K562 (cell line): ENCODE measurements around the gene HAGHL. TPM values are rescaled to one million over a fixed set of nuclear protein-coding genes. Genes with fewer than 3 reads are reported as not detected.

Source experiments
- ASH1L ChIP-seq: fragments of 450-650 bp; IDR thresholded peaks from 2 replicates; pipeline ENCODE4 v1.6.1; 2018; ENCODE audit warnings: borderline replicate concordance, mild to moderate bottlenecking, low read depth; ENCODE audit not compliant: partially characterized antibody
- CEBPZ ChIP-seq: fragments of 150-350 bp; IDR thresholded peaks from 2 replicates; pipeline ENCODE4 v1.6.1; 2014; ENCODE audit warnings: low read depth, mild to moderate bottlenecking, low read length, borderline replicate concordance
- L3MBTL2 ChIP-seq: fragments of 450-650 bp; IDR thresholded peaks from 2 replicates; pipeline ENCODE4 v1.6.1; 2016; ENCODE audit warnings: mild to moderate bottlenecking, moderate library complexity
- THAP7 ChIP-seq: fragments of 250-450 bp; sonication (Bioruptor Pico); IDR thresholded peaks from 2 replicates; pipeline ENCODE4 v1.5.0; 2021
- ZNF445 ChIP-seq: fragments of 250-450 bp; sonication (Bioruptor Pico); IDR thresholded peaks from 2 replicates; pipeline ENCODE4 v1.4.0; 2020; ENCODE audit warnings: low read depth, mild to moderate bottlenecking, moderate library complexity
- polyA plus RNA-seq, 8 experiments: library from polyadenylated mRNA; depleted of rRNA in 4 of 8; stranded (reverse) in 5 of 8; unstranded in 3 of 8; fragments of >200 nt; fragmentation: Nextera tagmentation in 2 of 8; fragmentation: Illumina TruSeq in 1 of 8; extraction: Ambion mirVana in 2 of 8; extraction: Trizol in 1 of 8; gene quantifications; 2 replicates each; pipeline versions ENCODE4 v1.2.1 to v1.2.3, GENCODE V29; 2011 to 2014; ENCODE audit warnings: inconsistent platforms in 1 of 8, missing spikeins in 1 of 8
- total RNA-seq, 7 experiments: library from RNA; depleted of rRNA in 6 of 7; stranded (reverse); fragments of >200 nt in 6 of 7; fragmentation: Illumina TruSeq in 2 of 7; extraction: Trizol in 2 of 7; gene quantifications; 2 replicates each; pipeline versions ENCODE4 v1.2.1 to v1.2.3, GENCODE V29; 2011 to 2021; ENCODE audit warnings: low replicate concordance in 1 of 7

The HAGHL gene
- total and polyA plus RNA-seq, 9 of the 15 experiments (the other 6 are each of a cell fraction or from before 2014, with no cell fraction given) = 0.31 to 83.4 (median 20.7) TPM

DNA sequence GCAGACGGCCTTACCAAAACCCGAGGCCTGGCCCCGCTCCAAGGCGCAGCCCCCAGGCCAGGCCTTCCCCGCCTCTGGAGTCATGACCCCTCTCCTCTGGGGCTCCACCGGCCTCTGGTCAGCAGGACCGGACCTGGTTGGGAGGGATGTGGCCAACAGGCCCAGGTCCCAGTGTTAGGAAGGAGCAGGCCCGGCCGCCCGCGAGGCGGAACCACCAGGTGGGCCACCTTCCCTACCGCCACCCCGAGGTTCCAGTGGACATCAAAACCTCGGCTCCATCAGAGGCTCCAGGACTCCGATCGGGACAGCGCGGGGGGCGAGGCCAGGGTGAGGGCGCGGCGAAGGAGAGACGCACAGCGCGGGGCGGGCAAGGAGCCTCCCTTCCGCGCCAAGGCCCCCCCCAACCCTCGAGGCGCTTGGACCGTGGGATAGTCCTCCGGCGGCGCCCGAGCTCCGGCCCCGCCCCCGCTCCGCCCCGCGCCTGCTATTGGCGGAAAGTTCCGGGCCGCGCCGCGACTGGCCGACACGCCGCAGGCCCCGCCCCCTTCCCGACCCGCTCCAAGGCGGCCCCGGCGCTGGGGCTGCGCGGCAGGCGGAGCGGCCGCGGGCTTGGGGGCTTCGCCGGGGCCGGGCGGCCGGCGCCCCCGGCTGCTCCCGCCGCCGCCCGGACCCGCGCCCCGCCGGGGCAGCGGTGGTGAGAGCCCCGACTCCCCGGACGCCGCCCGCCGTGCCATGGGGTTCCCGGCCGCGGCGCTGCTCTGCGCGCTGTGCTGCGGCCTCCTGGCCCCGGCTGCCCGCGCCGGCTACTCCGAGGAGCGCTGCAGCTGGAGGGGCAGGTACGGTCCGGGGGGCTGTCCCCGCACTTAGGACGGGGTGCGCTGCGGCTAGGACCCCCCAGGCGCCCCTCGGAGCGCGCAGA lies 12.1 kb upstream of the HAGHL start, which contains the start of gene METRN (continued):
- TF ChIP-seq CEBPZ (no peak), THAP7 (no peak), ASH1L (no peak), ZNF445 (CRISPR knock-in tag) (no peak), L3MBTL2 (peak; percentile 73)
